K562 (cell line): Measurements from ENCODE around the gene GLP1R.

ENCODE experiments used
- ARHGAP35 ChIP-seq: fragments of 450-650 bp; IDR thresholded peaks from 2 replicates; pipeline ENCODE4 v1.6.1; 2018; ENCODE audit not compliant: partially characterized antibody
- BDP1 ChIP-seq: IDR thresholded peaks from 3 replicates; pipeline ENCODE4 v1.6.1; 2011; ENCODE audit not compliant: insufficient read length, insufficient read depth
- CREM ChIP-seq: IDR thresholded peaks from 2 replicates; pipeline ENCODE4 v1.6.1; 2014; ENCODE audit warnings: antibody characterized with exemption, low read depth
- HSF4 ChIP-seq: fragments of 250-450 bp; sonication (Bioruptor Pico); IDR thresholded peaks from 2 replicates; pipeline ENCODE4 v2.1.2; 2022; ENCODE audit warnings: mild to moderate bottlenecking, moderate library complexity, borderline replicate concordance
- NRF1 ChIP-seq, 2 experiments: fragments of 450-650 bp; IDR thresholded peaks in 1 of 2; conservative IDR thresholded peaks in 1 of 2; 2 replicates each; pipeline ENCODE4 v1.6.1; 2014; ENCODE audit warnings: mild to moderate bottlenecking in 2 of 2
- SREBF1 ChIP-seq: fragments of 150-350 bp; IDR thresholded peaks from 2 replicates; pipeline ENCODE4 v1.6.1; 2014; ENCODE audit warnings: antibody characterized with exemption, low read depth, low read length, borderline replicate concordance
- TCF7 ChIP-seq: sonication (generic); IDR thresholded peaks from 2 replicates; pipeline ENCODE4 v1.6.1; 2016; ENCODE audit warnings: antibody characterized with exemption, borderline replicate concordance
- YY1 ChIP-seq, 3 experiments: IDR thresholded peaks; 2 replicates each; pipeline ENCODE4 v1.6.1; 2011; ENCODE audit warnings: low read length in 2 of 3, mild to moderate bottlenecking in 2 of 3, moderate library complexity in 2 of 3, borderline replicate concordance in 1 of 3, control low read depth in 1 of 3, low read depth in 1 of 3; ENCODE audit not compliant: insufficient read depth in 3 of 3, insufficient replicate concordance in 2 of 3, control insufficient read depth in 1 of 3, insufficient read length in 1 of 3; ENCODE audit errors: extremely low read depth in 1 of 3
- ZNF785 ChIP-seq: fragments of 250-450 bp; sonication (Bioruptor Pico); IDR thresholded peaks from 2 replicates; pipeline ENCODE4 v1.4.0; 2020; ENCODE audit warnings: mild to moderate bottlenecking
- TF ChIP-seq, protein P1 (sequence below): fragments of 250-450 bp; sonication (Bioruptor Pico); IDR thresholded peaks from 2 replicates; pipeline ENCODE4 v1.4.0; 2020; ENCODE audit warnings: mild to moderate bottlenecking, moderate library complexity
- TF ChIP-seq, protein P2 (sequence below): sonication (generic); formaldehyde crosslinking; IDR thresholded peaks from 2 replicates; pipeline ENCODE4 v1.8.0; 2023; ENCODE audit warnings: mild to moderate bottlenecking, missing genetic modification reagents
- TF ChIP-seq, protein P3 (sequence below), 2 experiments: IDR thresholded peaks; 2 replicates each; pipeline ENCODE4 v1.6.1; 2012; ENCODE audit warnings: improper control_type of control experiment in 2 of 2, low read depth in 2 of 2, low read length in 2 of 2, borderline replicate concordance in 1 of 2
- TF ChIP-seq, protein P4 (sequence below), 3 experiments: IDR thresholded peaks in 2 of 3; conservative IDR thresholded peaks in 1 of 3; 2 replicates each; pipeline ENCODE4 v1.5.1; 2011 to 2012; ENCODE audit warnings: low read length in 3 of 3, mild to moderate bottlenecking in 3 of 3, control low read depth in 2 of 3, improper control_type of control experiment in 1 of 3, inconsistent platforms in 1 of 3, low read depth in 1 of 3, mixed read lengths in 1 of 3, moderate library complexity in 1 of 3; ENCODE audit not compliant: insufficient read depth in 2 of 3
- TF ChIP-seq, protein P5 (sequence below): sonication (generic); formaldehyde crosslinking; IDR thresholded peaks from 2 replicates; pipeline ENCODE4 v1.5.0; 2020; ENCODE audit warnings: missing genetic modification reagents

DNA sequence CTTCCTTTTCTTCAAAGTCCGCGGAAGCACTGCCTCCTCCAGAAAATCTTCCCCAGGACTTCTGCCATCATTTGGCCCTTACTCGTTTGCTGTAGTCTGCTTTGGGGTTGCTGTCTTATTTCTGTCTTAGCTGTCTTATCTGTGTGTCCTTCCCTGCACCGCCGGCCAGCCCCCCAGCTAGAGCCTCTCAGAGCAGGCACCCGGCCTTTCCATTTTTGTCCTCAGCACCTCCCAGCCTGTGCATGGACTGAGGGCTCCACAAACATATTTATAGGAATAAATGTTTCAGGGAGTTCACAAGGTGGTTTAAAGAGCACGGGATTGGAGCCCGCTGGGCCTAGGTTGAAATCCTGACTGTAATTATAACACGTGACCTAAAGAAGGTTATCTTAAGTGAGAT lies 8.1 kb downstream of the GLP1R start:
- TF ChIP-seq HSF4 (CRISPR knock-in tag) (no peak), SREBF1 (no peak), TCF7 (no peak), YY1 (IDR thresholded peaks at IDR 0.05; ENCODE audit: borderline replicate concordance in 1 of 3, control insufficient read depth in 1 of 3, extremely low read depth in 1 of 3, insufficient read depth in 3 of 3, insufficient read length in 1 of 3, insufficient replicate concordance in 2 of 3, low read depth in 1 of 3, low read length in 2 of 3) (no peak), ARHGAP35 (no peak), NRF1 (conservative IDR thresholded peaks at IDR 0.05 in 1 of 2, IDR thresholded peaks at IDR 0.05 in 1 of 2) (no peak), CREM (no peak), BDP1 (no peak), ZNF785 (CRISPR knock-in tag) (no peak)
- TF ChIP-seq, protein P1, sequence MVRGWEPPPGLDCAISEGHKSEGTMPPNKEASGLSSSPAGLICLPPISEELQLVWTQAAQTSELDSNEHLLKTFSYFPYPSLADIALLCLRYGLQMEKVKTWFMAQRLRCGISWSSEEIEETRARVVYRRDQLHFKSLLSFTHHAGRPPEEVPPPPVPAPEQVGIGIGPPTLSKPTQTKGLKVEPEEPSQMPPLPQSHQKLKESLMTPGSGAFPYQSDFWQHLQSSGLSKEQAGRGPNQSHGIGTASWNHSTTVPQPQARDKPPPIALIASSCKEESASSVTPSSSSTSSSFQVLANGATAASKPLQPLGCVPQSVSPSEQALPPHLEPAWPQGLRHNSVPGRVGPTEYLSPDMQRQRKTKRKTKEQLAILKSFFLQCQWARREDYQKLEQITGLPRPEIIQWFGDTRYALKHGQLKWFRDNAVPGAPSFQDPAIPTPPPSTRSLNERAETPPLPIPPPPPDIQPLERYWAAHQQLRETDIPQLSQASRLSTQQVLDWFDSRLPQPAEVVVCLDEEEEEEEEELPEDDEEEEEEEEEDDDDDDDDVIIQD (CRISPR knock-in tag), result no peak
- TF ChIP-seq, protein P2, sequence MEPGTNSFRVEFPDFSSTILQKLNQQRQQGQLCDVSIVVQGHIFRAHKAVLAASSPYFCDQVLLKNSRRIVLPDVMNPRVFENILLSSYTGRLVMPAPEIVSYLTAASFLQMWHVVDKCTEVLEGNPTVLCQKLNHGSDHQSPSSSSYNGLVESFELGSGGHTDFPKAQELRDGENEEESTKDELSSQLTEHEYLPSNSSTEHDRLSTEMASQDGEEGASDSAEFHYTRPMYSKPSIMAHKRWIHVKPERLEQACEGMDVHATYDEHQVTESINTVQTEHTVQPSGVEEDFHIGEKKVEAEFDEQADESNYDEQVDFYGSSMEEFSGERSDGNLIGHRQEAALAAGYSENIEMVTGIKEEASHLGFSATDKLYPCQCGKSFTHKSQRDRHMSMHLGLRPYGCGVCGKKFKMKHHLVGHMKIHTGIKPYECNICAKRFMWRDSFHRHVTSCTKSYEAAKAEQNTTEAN (CRISPR knock-in tag), result no peak
- TF ChIP-seq, protein P3, sequence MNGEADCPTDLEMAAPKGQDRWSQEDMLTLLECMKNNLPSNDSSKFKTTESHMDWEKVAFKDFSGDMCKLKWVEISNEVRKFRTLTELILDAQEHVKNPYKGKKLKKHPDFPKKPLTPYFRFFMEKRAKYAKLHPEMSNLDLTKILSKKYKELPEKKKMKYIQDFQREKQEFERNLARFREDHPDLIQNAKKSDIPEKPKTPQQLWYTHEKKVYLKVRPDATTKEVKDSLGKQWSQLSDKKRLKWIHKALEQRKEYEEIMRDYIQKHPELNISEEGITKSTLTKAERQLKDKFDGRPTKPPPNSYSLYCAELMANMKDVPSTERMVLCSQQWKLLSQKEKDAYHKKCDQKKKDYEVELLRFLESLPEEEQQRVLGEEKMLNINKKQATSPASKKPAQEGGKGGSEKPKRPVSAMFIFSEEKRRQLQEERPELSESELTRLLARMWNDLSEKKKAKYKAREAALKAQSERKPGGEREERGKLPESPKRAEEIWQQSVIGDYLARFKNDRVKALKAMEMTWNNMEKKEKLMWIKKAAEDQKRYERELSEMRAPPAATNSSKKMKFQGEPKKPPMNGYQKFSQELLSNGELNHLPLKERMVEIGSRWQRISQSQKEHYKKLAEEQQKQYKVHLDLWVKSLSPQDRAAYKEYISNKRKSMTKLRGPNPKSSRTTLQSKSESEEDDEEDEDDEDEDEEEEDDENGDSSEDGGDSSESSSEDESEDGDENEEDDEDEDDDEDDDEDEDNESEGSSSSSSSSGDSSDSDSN (IDR thresholded peaks at IDR 0.05; ENCODE audit: borderline replicate concordance in 1 of 2, low read depth in 2 of 2, low read length in 2 of 2), result no peak
- TF ChIP-seq, protein P4, sequence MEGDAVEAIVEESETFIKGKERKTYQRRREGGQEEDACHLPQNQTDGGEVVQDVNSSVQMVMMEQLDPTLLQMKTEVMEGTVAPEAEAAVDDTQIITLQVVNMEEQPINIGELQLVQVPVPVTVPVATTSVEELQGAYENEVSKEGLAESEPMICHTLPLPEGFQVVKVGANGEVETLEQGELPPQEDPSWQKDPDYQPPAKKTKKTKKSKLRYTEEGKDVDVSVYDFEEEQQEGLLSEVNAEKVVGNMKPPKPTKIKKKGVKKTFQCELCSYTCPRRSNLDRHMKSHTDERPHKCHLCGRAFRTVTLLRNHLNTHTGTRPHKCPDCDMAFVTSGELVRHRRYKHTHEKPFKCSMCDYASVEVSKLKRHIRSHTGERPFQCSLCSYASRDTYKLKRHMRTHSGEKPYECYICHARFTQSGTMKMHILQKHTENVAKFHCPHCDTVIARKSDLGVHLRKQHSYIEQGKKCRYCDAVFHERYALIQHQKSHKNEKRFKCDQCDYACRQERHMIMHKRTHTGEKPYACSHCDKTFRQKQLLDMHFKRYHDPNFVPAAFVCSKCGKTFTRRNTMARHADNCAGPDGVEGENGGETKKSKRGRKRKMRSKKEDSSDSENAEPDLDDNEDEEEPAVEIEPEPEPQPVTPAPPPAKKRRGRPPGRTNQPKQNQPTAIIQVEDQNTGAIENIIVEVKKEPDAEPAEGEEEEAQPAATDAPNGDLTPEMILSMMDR (IDR thresholded peaks at IDR 0.05 in 2 of 3, conservative IDR thresholded peaks at IDR 0.05 in 1 of 3; ENCODE audit: insufficient read depth in 2 of 3, low read depth in 1 of 3, low read length in 3 of 3), result no peak
- TF ChIP-seq, protein P5, sequence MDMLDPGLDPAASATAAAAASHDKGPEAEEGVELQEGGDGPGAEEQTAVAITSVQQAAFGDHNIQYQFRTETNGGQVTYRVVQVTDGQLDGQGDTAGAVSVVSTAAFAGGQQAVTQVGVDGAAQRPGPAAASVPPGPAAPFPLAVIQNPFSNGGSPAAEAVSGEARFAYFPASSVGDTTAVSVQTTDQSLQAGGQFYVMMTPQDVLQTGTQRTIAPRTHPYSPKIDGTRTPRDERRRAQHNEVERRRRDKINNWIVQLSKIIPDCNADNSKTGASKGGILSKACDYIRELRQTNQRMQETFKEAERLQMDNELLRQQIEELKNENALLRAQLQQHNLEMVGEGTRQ (CRISPR knock-in tag), result no peak
